ENCODE data around the gene WIF1. TPM values are rescaled to one million over a fixed set of nuclear protein-coding genes. Genes with fewer than 3 reads are reported as not detected.

The WIF1 gene
- total RNA-seq, 4 donors from 2014 or later = 0.85 TPM; not detected in 3

GRCh38 chr12:65121956-65122469 lies 908 bp upstream of the WIF1 start:
- Histone ChIP-seq H3K9me3 (no peaks in the 10 kb centered on the region), H3K27ac (no peak overlapping the region), H3K36me3 (no peaks in the 10 kb centered on the region), H3K4me3 (no peak overlapping the region), H3K27me3 (peaks cover 0 to 16% of the 10 kb centered on the region in 2 donors), H3K4me1 (peaks cover 0 to 12% (median 4%) of the 10 kb centered on the region in 4 donors)
- DNase-seq = no peak
- TF ChIP-seq POLR2A (IDR thresholded peaks at IDR 0.05) (no peak), CTCF (IDR thresholded peaks at IDR 0.05) (no peak)

- Histone ChIP-seq H3K9me3 (no peaks in the 10 kb centered on the region), H3K4me3 (no peak overlapping the region), H3K4me1 (peaks cover 0 to 12% (median 4%) of the 10 kb centered on the region in 4 donors), H3K36me3 (no peaks in the 10 kb centered on the region), H3K27ac (no peak overlapping the region), H3K27me3 (peaks cover 0 to 16% of the 10 kb centered on the region in 2 donors)
- DNase-seq = no peak
- TF ChIP-seq CTCF (IDR thresholded peaks at IDR 0.05) = no peak
- no peak for TF ChIP-seq POLR2A (IDR thresholded peaks at IDR 0.05)
These were observed 2.0 kb downstream of the WIF1 start for GRCh38 chr12:65119063-65119462.

GRCh38 chr12:65113621-65114035 lies 7.5 kb downstream of the WIF1 start:
- no peaks in the 10 kb centered on the region for H3K4me1 ChIP-seq
- no peak for DNase-seq
- H3K9me3 ChIP-seq = no peaks in the 10 kb centered on the region
- H3K4me3 ChIP-seq = no peak overlapping the region
- TF ChIP-seq CTCF (IDR thresholded peaks at IDR 0.05) (no peak), POLR2A (IDR thresholded peaks at IDR 0.05) (no peak)
- H3K27ac ChIP-seq = no peak overlapping the region
- no peaks in the 10 kb centered on the region for H3K36me3 ChIP-seq
- H3K27me3 ChIP-seq = no peaks in the 10 kb centered on the region

GRCh38 chr12:65106948-65107347 lies 14.2 kb downstream of the WIF1 start:
- Histone ChIP-seq H3K27ac (no peak overlapping the region), H3K9me3 (no peaks in the 10 kb centered on the region), H3K4me3 (no peak overlapping the region), H3K27me3 (no peaks in the 10 kb centered on the region), H3K36me3 (no peaks in the 10 kb centered on the region), H3K4me1 (no peaks in the 10 kb centered on the region)
- TF ChIP-seq CTCF (IDR thresholded peaks at IDR 0.05) (peak in 4 of 6 experiments; percentile 29 to 67 (median 55)), POLR2A (IDR thresholded peaks at IDR 0.05) (no peak)
- DNase-seq = no peak

GRCh38 chr12:65100140-65100539 lies 21.0 kb downstream of the WIF1 start:
- DNase-seq = no peak
- H3K9me3 ChIP-seq = no peaks in the 10 kb centered on the region
- no peak overlapping the region for H3K27ac ChIP-seq
- H3K4me3 ChIP-seq = no peak overlapping the region
- TF ChIP-seq POLR2A (IDR thresholded peaks at IDR 0.05) = no peak
- peak in 2 of 6 experiments; percentile 20 to 28 for TF ChIP-seq CTCF (IDR thresholded peaks at IDR 0.05)
- H3K4me1 ChIP-seq = no peaks in the 10 kb centered on the region
- no peaks in the 10 kb centered on the region for H3K27me3 ChIP-seq
- H3K36me3 ChIP-seq = no peaks in the 10 kb centered on the region

GRCh38 chr12:65099182-65099581 lies 21.9 kb downstream of the WIF1 start:
- no peak for TF ChIP-seq POLR2A (IDR thresholded peaks at IDR 0.05)
- no peak for TF ChIP-seq CTCF (IDR thresholded peaks at IDR 0.05)
- Histone ChIP-seq H3K36me3 (no peaks in the 10 kb centered on the region), H3K27ac (no peak overlapping the region), H3K4me1 (no peaks in the 10 kb centered on the region), H3K27me3 (no peaks in the 10 kb centered on the region), H3K9me3 (no peaks in the 10 kb centered on the region), H3K4me3 (no peak overlapping the region)
- no peak for DNase-seq

Measured in Peyer's patch (tissue), 4 donors.